Suprapubic skin (tissue), 4 donors: Measurements from ENCODE around the gene PRKCE.

Experiments
- CTCF ChIP-seq, 2 donors: fragments of 200-600 bp in 1 of 2; fragments of 450-650 bp in 1 of 2; sonication (generic) in 1 of 2; IDR thresholded peaks; one replicate each; pipeline ENCODE4 v1.5.1; 2016 to 2019; ENCODE audit warnings: antibody characterized with exemption in 2 of 2, mild to moderate bottlenecking in 1 of 2, moderate library complexity in 1 of 2
- EP300 ChIP-seq: sonication (generic); formaldehyde crosslinking; IDR thresholded peaks from one replicate; pipeline ENCODE4 v1.6.1; 2017; ENCODE audit warnings: antibody characterized with exemption
- POLR2A ChIP-seq, 2 donors: fragments of 450-650 bp; IDR thresholded peaks; one replicate each; pipeline ENCODE4 v1.6.1; 2017; ENCODE audit warnings: antibody characterized with exemption in 2 of 2, mild to moderate bottlenecking in 2 of 2, moderate library complexity in 2 of 2
- POLR2AphosphoS5 ChIP-seq, 3 donors: sonication (generic); formaldehyde crosslinking; IDR thresholded peaks; one replicate each; pipeline ENCODE4 v1.6.1; 2017; ENCODE audit warnings: antibody characterized with exemption in 3 of 3

GRCh38 chr2:45622336-45623075 is 29.0 kb upstream of the PRKCE start:
- no peak for TF ChIP-seq POLR2AphosphoS5 (IDR thresholded peaks at IDR 0.05)
- TF ChIP-seq EP300: no peak
- TF ChIP-seq CTCF (IDR thresholded peaks at IDR 0.05): no peak
- no peak for TF ChIP-seq POLR2A (IDR thresholded peaks at IDR 0.05)
